Panc1 (cell line): ENCODE results near the gene TRAPPC12. TPM values are rescaled to one million over a fixed set of nuclear protein-coding genes. Genes with fewer than 3 reads are reported as not detected.

Source experiments
- ATAC-seq: fragments of 200-7000 bp; cut with Tn5 transposase; 2 replicates; pipeline ENCODE4 v1.9.1; 2020; ENCODE audit warnings: mild to moderate bottlenecking, moderate library complexity
- BruUV-seq: library from RNA; stranded (reverse); fragments of 400-500 nt; replicated peaks from 2 replicates; lab custom pipeline; 2021; lab: Mats Ljungman, UMichigan
- CTCF ChIA-PET: fragments of 300-600 bp; sonication (Branson Sonifier 250); formaldehyde crosslinking; loops from one replicate; lab custom pipeline; 2022; ENCODE audit warnings: antibody characterized with exemption; lab: Charles Lee
- POLR2A ChIA-PET: fragments of 300-600 bp; sonication (Branson Sonifier 250); formaldehyde crosslinking; loops from one replicate; lab custom pipeline; 2022; ENCODE audit warnings: antibody characterized with exemption; lab: Charles Lee
- DNase-seq: peaks from one replicate; pipeline ENCODE4 v3.0.0-alpha.2; 2010; ENCODE audit warnings: low read depth, low spot score
- H3K27ac ChIP-seq: 2 replicates; pipeline ENCODE4 v1.5.1; 2011; ENCODE audit warnings: mild to moderate bottlenecking, low read length, inconsistent platforms
- H3K27me3 ChIP-seq: fragments of 200-500 bp; sonication (Bioruptor generic); 2 replicates; pipeline ENCODE4 v1.6.0; 2014; ENCODE audit warnings: low read length, inconsistent platforms; ENCODE audit not compliant: control insufficient read depth, insufficient read depth
- H3K36me3 ChIP-seq: fragments of 200-500 bp; sonication (Bioruptor generic); 2 replicates; pipeline ENCODE4 v1.5.1; 2014; ENCODE audit warnings: inconsistent platforms, mild to moderate bottlenecking, low read length, moderate library complexity; ENCODE audit not compliant: control insufficient read depth, insufficient read depth
- H3K4me1 ChIP-seq: 2 replicates; pipeline ENCODE4 v1.5.1; 2011; ENCODE audit warnings: inconsistent platforms, mild to moderate bottlenecking, low read length, moderate library complexity; ENCODE audit not compliant: control insufficient read depth, insufficient read depth
- H3K4me3 ChIP-seq, 2 experiments: 2 replicates each; pipeline ENCODE4 v1.5.1; 2011 to 2012; ENCODE audit warnings: low read depth in 2 of 2, low read length in 2 of 2, mild to moderate bottlenecking in 2 of 2, inconsistent platforms in 1 of 2, moderate library complexity in 1 of 2
- H3K9me3 ChIP-seq: fragments of 200-500 bp; sonication (Bioruptor generic); 2 replicates; pipeline ENCODE4 v1.5.1; 2014; ENCODE audit warnings: low read depth, mild to moderate bottlenecking, inconsistent platforms, low read length, moderate library complexity; ENCODE audit not compliant: control insufficient read depth, insufficient read depth
- CTCF ChIP-seq: fragments of 450-650 bp; IDR thresholded peaks from 2 replicates; pipeline ENCODE4 v1.5.1; 2017; ENCODE audit warnings: mild to moderate bottlenecking
- POLR2AphosphoS5 ChIP-seq: IDR thresholded peaks from 2 replicates; pipeline ENCODE4 v1.6.1; 2012; ENCODE audit warnings: mild to moderate bottlenecking, low read depth, low read length, moderate library complexity
- REST ChIP-seq, 2 experiments: IDR thresholded peaks; 2 replicates each; pipeline ENCODE4 v1.6.1; 2011 to 2012; ENCODE audit warnings: low read depth in 2 of 2, control low read depth in 1 of 2, low read length in 1 of 2, mild to moderate bottlenecking in 1 of 2, moderate library complexity in 1 of 2; ENCODE audit not compliant: insufficient read depth in 1 of 2
- SIN3A ChIP-seq: IDR thresholded peaks from 2 replicates; pipeline ENCODE4 v1.6.1; 2012; ENCODE audit warnings: low read depth, mild to moderate bottlenecking, low read length, moderate library complexity, borderline replicate concordance; ENCODE audit not compliant: insufficient read depth
- TCF7L2 ChIP-seq: IDR thresholded peaks from 2 replicates; pipeline ENCODE4 v1.6.1; 2011; ENCODE audit warnings: mild to moderate bottlenecking, low read depth, low read length, inconsistent platforms
- in situ Hi-C: cut with HindIII; loops from 2 replicates; pipeline ENCODE4 v1.10.0; 2016; ENCODE audit warnings: low sequenced_read_pairs, low pct_unique_long_range_greater_than_20kb
- intact Hi-C: fragments of 100-400 bp; cut with micrococcal nuclease; formaldehyde crosslinking; loops from one replicate; pipeline ENCODE4 v1.10.0; 2022; ENCODE audit not compliant: unreplicated experiment
- total RNA-seq: library from RNA; stranded (reverse); gene quantifications from one replicate; pipeline ENCODE4 v1.2.1, GENCODE V29; 2021; ENCODE audit not compliant: unreplicated experiment

Gene TRAPPC12
- total RNA-seq, 1 experiment from 2014 or later, result 78.7 TPM

GRCh38 chr2:3517948-3518495 lies 138.5 kb downstream of the TRAPPC12 start:
- in situ Hi-C loops (no loop called here), intact Hi-C loops (no loop called here)
- TF ChIP-seq REST (IDR thresholded peaks at IDR 0.05; ENCODE audit: insufficient read depth in 1 of 2, low read depth in 2 of 2, low read length in 1 of 2) (no peak), TCF7L2 (no peak), POLR2AphosphoS5 (no peak), SIN3A (no peak), CTCF (no peak)
- no TSS peak for BruUV-seq
- Histone ChIP-seq H3K27ac (peak overlapping the region; percentile 85), H3K9me3 (no peaks in the 10 kb centered on the region), H3K4me3 (peak overlapping the region; percentile 77 to 89), H3K4me1 (peaks cover 12% of the 10 kb centered on the region), H3K27me3 (no peaks in the 10 kb centered on the region), H3K36me3 (no peaks in the 10 kb centered on the region; the same call in 1 of the 2 replicates)
- no peak for ATAC-seq
- DNase-seq, result no peak
- ChIA-PET POLR2A (no interaction called here), CTCF (interaction anchor here (0.6 kb wide), 1 partner anchor 134 kb away, joined by 3 read pairs; no protein-coding TSS in a partner anchor)

- in situ Hi-C loops, result no loop called here
- Histone ChIP-seq H3K36me3 (no peaks in the 10 kb centered on the region; the same call in 1 of the 2 replicates), H3K27me3 (no peaks in the 10 kb centered on the region), H3K27ac (peak overlapping the region; percentile 85), H3K4me1 (peaks cover 12% of the 10 kb centered on the region), H3K9me3 (no peaks in the 10 kb centered on the region), H3K4me3 (peak overlapping the region; percentile 77 to 89)
- TF ChIP-seq CTCF (no peak), POLR2AphosphoS5 (peak; percentile 92), TCF7L2 (peak; percentile 48; the same call in 1 of the 2 replicates), REST (IDR thresholded peaks at IDR 0.05; ENCODE audit: insufficient read depth in 1 of 2, low read depth in 2 of 2, low read length in 1 of 2) (0 out of 4 replicates have a peak, but pooled peaks of 1 of the 2 experiments have one; percentile 52), SIN3A (peak; percentile 2; the same call in 1 of the 2 replicates)
- CTCF ChIA-PET, result interaction anchor here (0.6 kb wide), 1 partner anchor 133 kb away, joined by 3 read pairs; no protein-coding TSS in a partner anchor
- POLR2A ChIA-PET, result interaction anchor here (0.6 kb wide), 1 partner anchor 1833 kb away, joined by 5 read pairs; no protein-coding TSS in a partner anchor
- no TSS peak for BruUV-seq
- ATAC-seq, result peak; percentile 94
- peak; percentile 88 for DNase-seq
- intact Hi-C loops, result no loop called here
Observed at GRCh38 chr2:3518496-3519254, 139.2 kb downstream of the TRAPPC12 start.
